Naive thymus-derived CD8-positive, alpha-beta T cell (primary cell): ENCODE results near the gene ACOT11. TPM values are rescaled to one million over a fixed set of nuclear protein-coding genes. Genes with fewer than 3 reads are reported as not detected.

ENCODE experiments used
- ATAC-seq, 2 donors: fragments of 150-1000 bp; cut with Tn5 transposase in 1 of 2; sonication (Bioruptor Pico), chemical (Tn5 transposase) in 1 of 2; 1 replicate in 1 of 2; 2 replicates in 1 of 2; pipeline ENCODE4 v1.10.0; 2021; ENCODE audit warnings: mild to moderate bottlenecking in 2 of 2, moderate library complexity in 2 of 2
- POLR2A ChIA-PET: fragments of 350-600 bp; sonication (Branson Sonifier 250); formaldehyde crosslinking; loops from one replicate; lab custom pipeline; 2021; ENCODE audit warnings: antibody characterized with exemption; lab: Charles Lee
- DNase-seq, 10 donors: peaks; one replicate each; pipeline versions ENCODE4 v3.0.0 to v3.0.0-alpha.2; 2020 to 2022
- H3K27ac Mint-ChIP-seq, 10 donors: one replicate each; pipeline ENCODE4 v1.8.0; 2020 to 2022; ENCODE audit warnings: mild to moderate bottlenecking in 10 of 10, mixed read lengths in 10 of 10, moderate library complexity in 4 of 10, inconsistent platforms in 1 of 10
- H3K27me3 Mint-ChIP-seq, 5 donors: one replicate each; pipeline ENCODE4 v1.8.0; 2021 to 2022; ENCODE audit warnings: mixed read lengths in 5 of 5
- H3K36me3 Mint-ChIP-seq, 3 donors: one replicate each; pipeline ENCODE4 v1.8.0; 2020 to 2022; ENCODE audit warnings: mixed read lengths in 3 of 3, mild to moderate bottlenecking in 2 of 3, inconsistent platforms in 1 of 3
- H3K4me1 Mint-ChIP-seq, 4 donors: one replicate each; pipeline ENCODE4 v1.8.0; 2021 to 2022; ENCODE audit warnings: mixed read lengths in 4 of 4
- H3K4me3 Mint-ChIP-seq, 10 donors: one replicate each; pipeline ENCODE4 v1.8.0; 2020 to 2022; ENCODE audit warnings: mild to moderate bottlenecking in 10 of 10, mixed read lengths in 10 of 10, moderate library complexity in 6 of 10, inconsistent platforms in 1 of 10
- H3K9me3 Mint-ChIP-seq, 9 donors: one replicate each; pipeline ENCODE4 v1.8.0; 2020 to 2022; ENCODE audit warnings: mixed read lengths in 9 of 9, mild to moderate bottlenecking in 3 of 9, inconsistent platforms in 1 of 9, moderate library complexity in 1 of 9
- polyA plus RNA-seq, 3 donors: library from polyadenylated mRNA; unstranded; fragments of 300-500 nt; fragmentation: Illumina TruSeq; gene quantifications; one replicate each; pipeline ENCODE4 v1.2.3, GENCODE V29; 2021
- total RNA-seq, 8 experiments: library from RNA in 2 of 8; stranded (reverse) in 2 of 8; gene quantifications; one replicate each; pipeline ENCODE4 v1.2.3 and lab custom pipeline; 2021 to 2026

The ACOT11 gene
- total and polyA plus RNA-seq, 5 experiments from 2014 or later = 0.07 to 0.31 (median 0.22) TPM; not detected in 2

GRCh38 chr1:54599211-54599823 lies 51.3 kb downstream of the ACOT11 start:
- H3K27me3 Mint-ChIP-seq = no peaks in the 10 kb centered on the region
- no peak for ATAC-seq
- peaks cover 4 to 7% (median 5%) of the 10 kb centered on the region in 4 donors for H3K4me1 Mint-ChIP-seq

GRCh38 chr1:54600947-54601721 lies 53.1 kb downstream of the ACOT11 start:
- Mint-ChIP-seq H3K36me3 (no peaks in the 10 kb centered on the region), H3K4me3 (no peak overlapping the region), H3K4me1 (peaks cover 15 to 25% (median 16%) of the 10 kb centered on the region in 4 donors), H3K27ac (peak overlapping the region in 1 of 10 donors; percentile 67), H3K9me3 (no peaks in the 10 kb centered on the region), H3K27me3 (no peaks in the 10 kb centered on the region)
- no peak for DNase-seq
- no peak for ATAC-seq
- POLR2A ChIA-PET = no interaction called here

More at GRCh38 chr1:54599211-54599823, 51.3 kb downstream of the ACOT11 start:
- H3K9me3 Mint-ChIP-seq = no peaks in the 10 kb centered on the region
- no peak overlapping the region for H3K27ac Mint-ChIP-seq
- DNase-seq = no peak
- H3K36me3 Mint-ChIP-seq = no peaks in the 10 kb centered on the region
- POLR2A ChIA-PET = no interaction called here
- H3K4me3 Mint-ChIP-seq = no peak overlapping the region

GRCh38 chr1:54601730-54602129 lies 53.7 kb downstream of the ACOT11 start:
- Mint-ChIP-seq H3K36me3 (no peaks in the 10 kb centered on the region), H3K9me3 (no peaks in the 10 kb centered on the region), H3K27me3 (no peaks in the 10 kb centered on the region), H3K27ac (no peak overlapping the region), H3K4me1 (peaks cover 15 to 26% (median 16%) of the 10 kb centered on the region in 4 donors), H3K4me3 (no peak overlapping the region)
- POLR2A ChIA-PET = no interaction called here
- DNase-seq (peak in 1 of 10 donors; percentile 57), ATAC-seq (no peak)

GRCh38 chr1:54602554-54602953 lies 54.5 kb downstream of the ACOT11 start:
- no peak for DNase-seq
- H3K36me3 Mint-ChIP-seq = no peaks in the 10 kb centered on the region
- H3K4me3 Mint-ChIP-seq = no peak overlapping the region
- no peaks in the 10 kb centered on the region for H3K9me3 Mint-ChIP-seq
- POLR2A ChIA-PET = no interaction called here
- H3K27me3 Mint-ChIP-seq = no peaks in the 10 kb centered on the region
- no peak for ATAC-seq
- H3K27ac Mint-ChIP-seq = peak overlapping the region in 2 of 10 donors; percentile 52 to 57
- peaks cover 15 to 26% (median 16%) of the 10 kb centered on the region in 4 donors for H3K4me1 Mint-ChIP-seq

- no peaks in the 10 kb centered on the region for H3K27me3 Mint-ChIP-seq
- H3K9me3 Mint-ChIP-seq = no peaks in the 10 kb centered on the region
- DNase-seq (no peak), ATAC-seq (no peak)
- no peaks in the 10 kb centered on the region for H3K36me3 Mint-ChIP-seq
- POLR2A ChIA-PET = no interaction called here
- peaks cover 12 to 26% (median 16%) of the 10 kb centered on the region in 4 donors for H3K4me1 Mint-ChIP-seq
- no peak overlapping the region for H3K4me3 Mint-ChIP-seq
- peak overlapping the region in 2 of 10 donors; percentile 52 to 67 for H3K27ac Mint-ChIP-seq
Observed at GRCh38 chr1:54603241-54603640, 55.2 kb downstream of the ACOT11 start.

- H3K4me3 Mint-ChIP-seq = peak overlapping the region in 8 of 10 donors; percentile 7 to 84 (median 63)
- POLR2A ChIA-PET = interaction anchor here (0.6 kb wide), 2 partner anchors 72 to 491 kb away, joined by 3 to 4 read pairs; no protein-coding TSS in a partner anchor
- H3K36me3 Mint-ChIP-seq = no peaks in the 10 kb centered on the region
- no peaks in the 10 kb centered on the region for H3K27me3 Mint-ChIP-seq
- peak in 1 of 2 donors; percentile 15 for ATAC-seq
- H3K9me3 Mint-ChIP-seq = no peaks in the 10 kb centered on the region
- peak overlapping the region in 9 of 10 donors; percentile 14 to 94 (median 83) for H3K27ac Mint-ChIP-seq
- H3K4me1 Mint-ChIP-seq = peaks cover 12 to 26% (median 16%) of the 10 kb centered on the region in 4 donors
- no peak for DNase-seq
Observed at GRCh38 chr1:54604051-54604450, 56.0 kb downstream of the ACOT11 start.

GRCh38 chr1:54604572-54605370 lies 56.7 kb downstream of the ACOT11 start:
- ATAC-seq (peak; percentile 97 to 98), DNase-seq (peak; percentile 4 to 68 (median 36))
- POLR2A ChIA-PET = interaction anchor here (0.6 kb wide), 1 partner anchor 492 kb away, joined by 4 read pairs; no protein-coding TSS in a partner anchor
- Mint-ChIP-seq H3K9me3 (no peaks in the 10 kb centered on the region), H3K27ac (peak overlapping the region; percentile 14 to 94 (median 82)), H3K4me3 (peak overlapping the region in 8 of 10 donors; percentile 7 to 84 (median 63)), H3K27me3 (no peaks in the 10 kb centered on the region), H3K36me3 (no peaks in the 10 kb centered on the region), H3K4me1 (peaks cover 12 to 26% (median 16%) of the 10 kb centered on the region in 4 donors)

GRCh38 chr1:54606096-54606989 lies 58.3 kb downstream of the ACOT11 start:
- DNase-seq = no peak
- Mint-ChIP-seq H3K27ac (peak overlapping the region in 3 of 10 donors; percentile 3 to 83 (median 23)), H3K36me3 (no peaks in the 10 kb centered on the region), H3K9me3 (no peaks in the 10 kb centered on the region), H3K4me1 (peaks cover 12 to 26% (median 16%) of the 10 kb centered on the region in 4 donors), H3K4me3 (no peak overlapping the region), H3K27me3 (no peaks in the 10 kb centered on the region)
- POLR2A ChIA-PET = no interaction called here
- ATAC-seq = no peak

GRCh38 chr1:54606990-54607325 lies 58.9 kb downstream of the ACOT11 start:
- no peaks in the 10 kb centered on the region for H3K36me3 Mint-ChIP-seq
- H3K4me1 Mint-ChIP-seq = peaks cover 12 to 26% (median 16%) of the 10 kb centered on the region in 4 donors
- no peak for ATAC-seq
- no peak overlapping the region for H3K4me3 Mint-ChIP-seq
- POLR2A ChIA-PET = no interaction called here
- no peaks in the 10 kb centered on the region for H3K9me3 Mint-ChIP-seq
- no peak overlapping the region for H3K27ac Mint-ChIP-seq
- no peak for DNase-seq
- H3K27me3 Mint-ChIP-seq = no peaks in the 10 kb centered on the region

GRCh38 chr1:54607821-54608565 lies 60.0 kb downstream of the ACOT11 start:
- no peaks in the 10 kb centered on the region for H3K27me3 Mint-ChIP-seq
- no peaks in the 10 kb centered on the region for H3K9me3 Mint-ChIP-seq
- H3K36me3 Mint-ChIP-seq = no peaks in the 10 kb centered on the region
- POLR2A ChIA-PET = interaction anchor here (0.6 kb wide), 1 partner anchor 150 kb away, joined by 6 read pairs; no protein-coding TSS in a partner anchor
- H3K4me3 Mint-ChIP-seq = no peak overlapping the region
- H3K4me1 Mint-ChIP-seq = peaks cover 12 to 26% (median 16%) of the 10 kb centered on the region in 4 donors
- DNase-seq (no peak), ATAC-seq (no peak)
- peak overlapping the region in 2 of 10 donors; percentile 43 to 79 for H3K27ac Mint-ChIP-seq

- H3K27me3 Mint-ChIP-seq = no peaks in the 10 kb centered on the region
- peaks cover 12 to 26% (median 16%) of the 10 kb centered on the region in 4 donors for H3K4me1 Mint-ChIP-seq
- no peak overlapping the region for H3K4me3 Mint-ChIP-seq
- H3K9me3 Mint-ChIP-seq = no peaks in the 10 kb centered on the region
- POLR2A ChIA-PET = no interaction called here
- H3K27ac Mint-ChIP-seq = no peak overlapping the region
- DNase-seq (no peak), ATAC-seq (no peak)
- no peaks in the 10 kb centered on the region for H3K36me3 Mint-ChIP-seq
Observed at GRCh38 chr1:54608566-54609230, 60.7 kb downstream of the ACOT11 start.
